HG02798 (cell line): Measurements from ENCODE around the gene PRKAG1.
A peak's percentile ranks its signal among the peaks of the same experiment; 100 is the strongest.

Experiments used
- ATAC-seq: cut with Tn5 transposase; IDR thresholded peaks from one replicate; pipeline ENCODE4 v1.9.1; 2021; ENCODE audit warnings: mild to moderate bottlenecking; ENCODE audit not compliant: unreplicated experiment, poor library complexity

The PRKAG1 gene

DNA sequence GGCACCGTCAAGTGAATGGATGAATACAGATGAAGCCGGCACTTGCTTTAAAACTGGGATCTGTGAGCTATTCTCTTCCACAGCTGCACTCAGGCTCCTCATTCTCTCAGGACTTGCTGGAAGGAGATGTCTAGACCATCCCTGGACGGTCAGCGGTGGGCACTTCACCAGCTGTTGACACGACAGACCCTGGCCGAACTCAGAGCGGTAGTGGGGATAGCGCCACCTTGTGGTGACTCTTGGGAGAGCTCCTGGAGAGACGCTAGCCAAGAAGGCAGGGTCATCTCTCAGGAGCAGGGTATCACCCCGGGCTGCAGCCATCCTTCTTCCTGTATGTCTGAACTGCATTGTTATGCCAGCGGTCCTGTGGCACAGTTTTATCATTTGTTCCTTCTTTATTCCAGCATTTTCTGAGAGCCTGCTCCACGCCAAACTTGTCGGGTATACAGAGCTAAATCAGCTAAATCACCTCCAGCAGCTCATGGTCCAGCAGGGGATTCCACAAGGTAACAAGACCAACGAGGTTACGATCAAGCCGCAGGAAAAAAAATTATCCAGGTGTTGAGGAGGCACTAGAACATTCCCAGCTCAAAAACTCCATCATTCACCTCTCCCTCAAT lies 30.4 kb downstream of the PRKAG1 start:
- peak; percentile 58 for ATAC-seq

DNA sequence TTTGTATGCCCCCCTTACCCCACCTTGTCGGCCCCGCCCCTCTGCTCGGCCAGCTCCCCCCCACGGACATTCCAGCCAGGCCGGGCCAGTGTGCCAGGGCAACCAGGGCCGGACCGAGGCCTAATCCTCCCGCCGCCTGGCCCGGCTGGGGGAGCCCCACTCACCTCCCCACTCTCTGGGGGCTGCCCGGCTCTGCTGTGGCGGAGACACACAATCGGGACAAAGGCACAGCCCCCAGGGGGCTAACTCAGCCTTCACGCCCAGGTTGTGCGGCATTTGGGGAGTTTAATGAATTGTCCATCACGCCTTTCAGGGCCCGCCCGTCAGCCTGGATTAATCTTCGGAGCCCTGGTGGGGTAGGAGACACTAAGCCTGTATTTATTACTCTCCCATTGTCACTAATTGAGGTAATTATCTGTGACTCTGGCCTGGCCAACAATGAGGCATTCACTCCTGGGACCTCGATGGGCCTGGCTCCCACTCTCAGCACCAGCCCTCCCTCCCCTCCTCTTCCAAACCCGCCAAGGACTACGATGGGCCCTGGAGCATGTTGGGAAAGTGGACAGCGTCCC lies 31.8 kb downstream of the PRKAG1 start:
- ATAC-seq, result no peak

DNA sequence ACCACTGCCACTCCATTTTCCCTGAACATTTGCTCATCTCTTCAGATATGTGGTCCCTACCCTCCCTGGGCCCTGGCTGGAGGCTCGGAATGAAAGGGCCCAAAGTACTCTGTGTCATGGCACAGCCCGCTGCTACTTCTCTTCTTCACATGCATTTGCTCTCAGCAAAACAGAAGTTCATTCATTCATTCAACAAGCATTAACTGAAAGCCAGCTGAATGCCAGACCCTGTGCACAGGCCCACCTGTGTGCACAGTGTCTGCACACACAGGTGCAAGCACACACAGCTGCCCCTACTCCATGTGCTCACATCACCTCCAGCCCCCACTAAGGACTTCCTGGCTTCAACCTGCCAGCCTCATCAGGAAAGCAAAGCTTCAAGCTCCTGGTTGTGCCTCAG lies 32.7 kb downstream of the PRKAG1 start:
- ATAC-seq, result no peak

DNA sequence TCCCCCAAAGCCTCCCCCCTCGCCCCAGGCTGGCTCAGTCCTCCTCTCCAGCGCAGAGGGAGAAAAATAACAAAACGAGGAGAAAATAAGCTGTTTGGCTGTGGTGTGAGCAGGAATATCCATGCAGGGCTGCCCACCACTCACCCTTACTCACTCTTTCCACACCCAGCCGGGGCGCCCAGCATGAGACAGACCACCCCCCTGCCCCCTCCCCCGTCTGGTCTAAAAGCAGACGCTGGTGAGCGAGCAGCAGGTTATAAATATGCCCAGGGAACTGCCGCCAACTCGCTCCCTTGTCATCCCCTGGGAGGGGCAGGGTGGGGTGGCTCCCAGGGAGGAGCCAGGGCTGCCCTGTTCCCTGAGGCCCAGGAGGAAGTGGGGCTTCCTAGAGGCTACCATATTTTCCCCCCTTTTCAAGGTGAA lies 33.1 kb downstream of the PRKAG1 start:
- ATAC-seq, result no peak

DNA sequence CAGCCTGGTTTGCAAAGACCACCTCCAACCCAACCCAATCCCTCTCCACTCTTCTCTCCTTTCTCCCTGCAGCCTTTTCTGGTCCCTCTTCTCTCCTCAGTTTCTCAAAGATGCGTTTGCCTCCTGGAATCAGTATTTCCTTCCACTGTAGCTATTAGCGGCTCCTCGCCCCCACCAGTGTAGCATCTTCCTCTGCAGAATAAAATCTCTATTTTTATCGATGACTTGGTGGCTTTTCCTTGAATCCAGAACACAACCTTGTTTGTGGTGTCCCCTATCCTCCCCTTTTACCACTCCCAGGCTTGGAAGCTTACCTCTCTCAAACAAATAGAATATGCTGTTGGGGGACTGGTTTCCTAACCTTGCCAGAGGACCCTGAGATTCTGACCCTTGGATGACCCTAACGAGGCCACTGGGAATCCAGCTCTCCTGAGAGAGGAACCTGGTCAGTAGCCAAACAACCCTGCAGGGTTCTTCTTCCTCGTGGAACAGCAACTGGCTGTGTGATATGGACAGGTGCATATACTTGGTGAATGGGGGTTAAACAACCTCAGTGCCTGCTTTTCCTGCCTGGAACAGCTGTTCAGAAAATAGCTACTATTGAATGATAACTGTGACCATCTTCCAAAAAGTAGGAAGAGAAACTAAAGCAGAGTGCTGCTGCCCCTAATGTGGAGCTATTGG lies 36.0 kb downstream of the PRKAG1 start:
- ATAC-seq, result no peak

DNA sequence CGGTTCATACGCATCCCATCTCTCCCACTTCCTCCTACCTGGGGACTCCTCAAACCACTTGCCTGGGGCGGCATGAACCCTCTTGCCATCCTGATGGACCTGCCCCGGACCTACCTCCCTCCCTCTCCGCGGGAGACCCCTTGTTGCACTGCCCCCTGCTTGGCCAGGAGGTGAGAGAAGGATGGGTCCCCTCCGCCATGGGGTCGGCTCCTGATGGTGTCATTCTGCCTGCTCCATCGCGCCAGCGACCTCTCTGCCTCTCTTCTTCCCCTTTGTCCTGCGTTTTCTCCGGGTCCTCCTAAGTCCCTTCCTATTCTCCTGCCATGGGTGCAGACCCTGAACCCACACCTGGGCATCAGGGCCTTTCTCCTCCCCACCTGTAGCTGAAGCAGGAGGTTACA lies 36.8 kb downstream of the PRKAG1 start:
- ATAC-seq, result no peak

DNA sequence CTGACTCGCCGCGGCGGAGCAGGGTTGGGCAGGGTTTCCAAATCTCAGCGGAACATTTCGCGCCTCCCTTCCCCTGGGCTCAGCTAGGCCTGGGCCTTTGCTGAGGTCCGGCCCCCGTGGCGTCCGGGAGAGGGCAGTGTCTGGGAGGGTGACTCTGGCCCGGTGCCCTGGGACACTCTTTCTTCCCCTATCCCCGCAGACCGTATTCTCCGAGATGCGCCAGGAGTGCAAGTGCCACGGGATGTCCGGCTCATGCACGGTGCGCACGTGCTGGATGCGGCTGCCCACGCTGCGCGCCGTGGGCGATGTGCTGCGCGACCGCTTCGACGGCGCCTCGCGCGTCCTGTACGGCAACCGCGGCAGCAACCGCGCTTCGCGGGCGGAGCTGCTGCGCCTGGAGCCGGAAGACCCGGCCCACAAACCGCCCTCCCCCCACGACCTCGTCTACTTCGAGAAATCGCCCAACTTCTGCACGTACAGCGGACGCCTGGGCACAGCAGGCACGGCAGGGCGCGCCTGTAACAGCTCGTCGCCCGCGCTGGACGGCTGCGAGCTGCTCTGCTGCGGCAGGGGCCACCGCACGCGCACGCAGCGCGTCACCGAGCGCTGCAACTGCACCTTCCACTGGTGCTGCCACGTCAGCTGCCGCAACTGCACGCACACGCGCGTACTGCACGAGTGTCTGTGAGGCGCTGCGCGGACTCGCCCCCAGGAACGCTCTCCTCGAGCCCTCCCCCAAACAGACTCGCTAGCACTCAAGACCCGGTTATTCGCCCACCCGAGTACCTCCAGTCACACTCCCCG lies 37.4 kb downstream of the PRKAG1 start:
- ATAC-seq, result no peak

DNA sequence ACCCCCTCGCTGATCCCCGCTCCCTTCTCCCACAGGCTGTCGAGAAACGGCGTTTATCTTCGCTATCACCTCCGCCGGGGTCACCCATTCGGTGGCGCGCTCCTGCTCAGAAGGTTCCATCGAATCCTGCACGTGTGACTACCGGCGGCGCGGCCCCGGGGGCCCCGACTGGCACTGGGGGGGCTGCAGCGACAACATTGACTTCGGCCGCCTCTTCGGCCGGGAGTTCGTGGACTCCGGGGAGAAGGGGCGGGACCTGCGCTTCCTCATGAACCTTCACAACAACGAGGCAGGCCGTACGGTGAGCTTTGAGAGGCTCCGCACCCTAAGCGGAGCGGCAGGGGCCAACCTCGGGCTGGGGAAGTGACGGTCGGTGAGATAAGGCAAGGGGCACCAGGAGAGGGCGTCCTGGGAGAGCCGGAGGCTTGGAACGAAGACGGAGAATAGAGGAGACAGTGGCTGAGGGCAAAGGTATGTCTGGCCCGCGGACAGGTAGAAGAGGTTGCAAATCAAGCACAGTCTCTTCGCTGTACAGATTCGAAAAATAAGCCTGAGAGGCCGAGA lies 38.1 kb downstream of the PRKAG1 start:
- no peak for ATAC-seq

DNA sequence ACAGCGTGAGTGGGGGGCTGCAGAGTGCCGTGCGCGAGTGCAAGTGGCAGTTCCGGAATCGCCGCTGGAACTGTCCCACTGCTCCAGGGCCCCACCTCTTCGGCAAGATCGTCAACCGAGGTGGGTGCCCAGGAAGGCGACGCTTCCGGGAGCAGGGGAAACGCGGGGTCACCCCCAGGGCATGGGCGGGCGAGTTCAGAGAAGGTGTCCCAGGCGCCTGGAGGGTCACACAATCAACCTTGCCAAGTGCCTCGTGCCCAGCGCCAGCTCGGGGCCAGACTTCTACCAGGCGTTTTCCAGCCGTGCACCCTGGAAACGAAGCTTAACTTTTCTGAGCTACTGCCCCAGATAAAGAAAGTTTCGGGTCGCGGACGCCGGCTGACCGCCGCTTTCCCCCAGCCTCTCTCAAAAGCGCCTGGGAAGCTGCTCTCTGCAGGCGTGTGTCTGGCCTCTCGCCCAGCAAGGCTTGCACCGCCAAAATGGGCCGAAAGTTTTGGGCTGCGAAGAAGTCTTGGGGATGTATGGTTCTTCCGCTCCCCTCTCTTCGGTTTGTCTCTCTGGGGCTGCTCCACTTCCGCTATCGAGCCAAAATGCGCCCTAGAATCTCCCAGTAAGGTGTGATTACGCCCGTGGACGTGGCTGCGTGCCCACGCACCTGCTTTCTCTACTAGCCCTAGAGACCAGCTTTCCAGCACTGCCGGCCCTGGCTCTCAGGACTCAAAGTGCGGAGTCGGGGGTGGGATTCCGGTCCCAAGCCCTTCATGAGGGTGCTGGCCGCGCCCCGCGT lies 38.8 kb downstream of the PRKAG1 start:
- ATAC-seq, result no peak

DNA sequence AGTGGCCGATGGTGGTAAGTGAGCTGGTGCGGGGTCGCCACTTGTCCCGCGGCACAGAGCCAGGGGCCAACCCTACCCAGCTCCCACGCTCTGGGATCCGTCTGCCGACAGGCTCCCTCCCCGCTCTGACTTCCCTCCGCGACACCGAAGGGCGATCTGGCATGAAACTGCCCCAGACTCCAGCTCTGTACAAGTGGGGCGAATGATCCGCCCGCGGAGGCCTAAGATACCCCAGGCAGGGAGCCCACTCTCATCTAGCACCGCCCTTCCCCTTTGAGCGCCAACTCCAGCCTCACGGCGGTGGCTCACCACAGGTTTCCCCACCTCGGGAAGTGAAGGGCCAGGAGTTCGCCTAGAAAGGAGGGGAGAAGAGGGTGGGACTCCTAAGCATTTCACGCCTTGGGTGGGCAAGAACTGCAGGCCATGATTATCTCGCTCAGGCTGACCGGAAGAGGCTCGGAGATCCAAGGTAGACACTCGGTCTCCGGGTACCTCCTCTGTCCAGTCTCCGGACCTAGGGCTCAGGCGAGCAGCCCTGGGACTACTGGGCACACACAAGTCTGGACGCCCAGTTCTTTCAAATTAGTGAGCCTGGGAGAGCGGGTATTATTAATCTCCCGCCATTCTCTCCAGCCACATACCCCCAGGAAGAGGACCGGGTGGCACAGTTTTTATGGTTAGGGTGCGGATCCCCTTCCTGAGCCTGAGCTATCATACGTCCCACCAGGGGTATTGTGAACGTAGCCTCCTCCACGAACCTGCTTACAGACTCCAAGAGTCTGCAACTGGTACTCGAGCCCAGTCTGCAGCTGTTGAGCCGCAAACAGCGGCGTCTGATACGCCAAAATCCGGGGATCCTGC lies 39.6 kb downstream of the PRKAG1 start:
- no peak for ATAC-seq

DNA sequence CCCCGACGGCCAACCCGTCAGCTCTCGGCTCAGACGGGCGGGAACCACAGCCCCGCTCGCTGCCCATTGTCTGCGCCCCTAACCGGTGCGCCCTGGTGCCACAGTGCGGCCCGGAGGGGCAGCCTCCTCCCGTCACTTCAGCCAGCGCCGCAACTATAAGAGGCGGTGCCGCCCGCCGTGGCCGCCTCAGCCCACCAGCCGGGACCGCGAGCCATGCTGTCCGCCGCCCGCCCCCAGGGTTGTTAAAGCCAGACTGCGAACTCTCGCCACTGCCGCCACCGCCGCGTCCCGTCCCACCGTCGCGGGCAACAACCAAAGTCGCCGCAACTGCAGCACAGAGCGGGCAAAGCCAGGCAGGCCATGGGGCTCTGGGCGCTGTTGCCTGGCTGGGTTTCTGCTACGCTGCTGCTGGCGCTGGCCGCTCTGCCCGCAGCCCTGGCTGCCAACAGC lies 40.3 kb downstream of the PRKAG1 start, which contains the start of gene WNT1:
WNT1 (plus strand) TSS at position 32 of the 450 bp plus-strand sequence; CDS start at position 361, 329 bp downstream.
- ATAC-seq, result no peak

DNA sequence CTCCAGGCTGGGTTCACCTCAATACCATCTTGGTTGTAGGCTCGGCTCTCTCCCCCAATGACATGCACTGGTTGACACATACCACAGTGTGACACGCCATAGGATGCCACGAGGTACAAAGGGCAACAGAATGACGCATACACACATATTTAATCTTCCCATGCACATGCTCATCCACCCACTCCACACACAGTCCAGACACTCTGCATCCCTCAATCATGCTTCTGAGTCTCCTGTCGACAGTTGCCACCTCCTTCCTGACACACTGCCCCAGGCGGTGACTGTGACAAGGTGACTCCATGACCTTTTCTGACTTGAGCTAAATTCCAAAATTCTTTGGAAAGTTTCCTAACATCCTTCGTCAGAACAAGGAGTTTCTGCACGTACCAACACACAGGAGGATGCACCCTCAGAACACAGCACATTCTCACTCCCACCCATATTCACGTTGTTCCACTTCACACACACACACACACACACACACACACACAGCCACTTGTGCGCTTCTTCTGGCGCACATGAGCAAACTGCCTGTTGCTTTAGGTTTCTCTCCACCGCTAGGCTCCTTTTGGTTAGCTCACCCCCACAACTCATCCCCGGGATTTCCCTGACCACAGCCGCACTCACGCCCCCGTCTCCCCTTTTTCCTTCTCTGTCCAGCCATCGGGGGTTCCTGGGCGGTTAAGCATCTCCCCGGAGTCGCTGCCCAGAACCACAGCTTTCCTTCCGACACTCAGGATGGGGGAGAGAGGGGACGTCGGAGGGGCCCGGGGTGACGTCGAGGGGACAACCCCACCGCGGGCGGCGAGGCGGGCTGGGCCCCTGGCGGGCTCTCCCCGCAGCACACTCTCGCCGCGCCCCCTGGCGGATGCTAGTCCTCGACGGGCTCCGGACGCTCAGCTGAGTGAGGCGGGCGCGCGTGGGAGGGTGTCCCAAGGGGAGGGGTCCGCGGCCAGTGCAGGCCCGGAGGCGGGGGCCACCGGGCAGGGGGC lies 41.0 kb downstream of the PRKAG1 start:
- peak; percentile 59 for ATAC-seq

DNA sequence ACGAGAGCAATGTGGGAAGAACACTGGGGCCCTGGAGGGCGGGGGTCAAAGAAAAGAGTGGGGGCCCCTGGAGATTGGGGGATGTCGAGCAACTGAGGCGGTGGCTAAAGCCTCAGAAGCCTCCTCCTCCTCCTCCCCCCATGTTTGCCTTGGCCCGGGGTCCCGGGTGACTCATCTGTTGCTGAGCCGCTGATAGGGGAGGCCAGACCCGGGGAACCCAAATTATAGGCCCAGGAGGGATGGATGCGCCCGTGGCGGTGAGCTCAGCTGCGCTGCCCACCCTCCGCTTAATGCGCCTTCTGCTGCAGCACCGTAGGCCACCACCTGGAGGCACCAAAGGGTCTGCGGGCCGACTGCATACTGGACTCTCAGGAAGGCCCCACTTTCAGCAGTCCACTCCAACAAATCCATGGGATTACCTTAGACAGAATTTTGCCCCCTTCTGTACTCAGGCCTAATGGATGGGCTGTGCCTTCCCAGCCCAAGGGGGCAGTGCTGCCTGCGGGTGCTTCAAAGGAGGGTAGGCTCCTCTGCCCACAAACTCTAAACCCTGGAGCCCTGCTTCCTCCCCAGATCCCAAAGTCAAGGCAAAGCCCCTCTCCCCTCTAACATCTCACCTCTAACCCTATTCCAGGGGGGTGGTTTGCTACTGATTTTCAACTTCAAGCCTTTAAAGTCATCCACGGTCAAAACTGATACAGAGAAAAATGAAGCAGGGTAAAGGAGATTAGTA lies 44.5 kb downstream of the PRKAG1 start:
- no peak for ATAC-seq

DNA sequence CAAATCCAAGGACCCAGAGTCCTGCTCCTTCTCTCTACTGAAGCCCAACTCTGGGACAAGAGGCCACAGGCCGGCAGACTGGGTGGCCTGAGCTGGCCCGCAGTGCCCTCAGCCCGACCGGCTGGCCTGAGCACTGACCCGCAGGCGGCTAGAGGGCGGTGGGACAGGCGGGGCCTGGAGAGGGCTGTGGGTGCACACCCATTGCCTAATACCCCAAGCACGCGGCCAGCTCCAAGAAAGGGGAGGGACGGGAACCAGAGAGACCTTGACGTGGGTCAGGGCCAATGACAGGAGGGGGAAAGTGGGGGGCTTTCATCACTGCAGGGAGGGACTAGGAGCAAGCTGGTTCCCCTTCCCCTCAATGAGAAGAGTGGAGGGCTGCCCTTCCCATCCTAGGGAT lies 45.0 kb downstream of the PRKAG1 start:
- ATAC-seq, result no peak

DNA sequence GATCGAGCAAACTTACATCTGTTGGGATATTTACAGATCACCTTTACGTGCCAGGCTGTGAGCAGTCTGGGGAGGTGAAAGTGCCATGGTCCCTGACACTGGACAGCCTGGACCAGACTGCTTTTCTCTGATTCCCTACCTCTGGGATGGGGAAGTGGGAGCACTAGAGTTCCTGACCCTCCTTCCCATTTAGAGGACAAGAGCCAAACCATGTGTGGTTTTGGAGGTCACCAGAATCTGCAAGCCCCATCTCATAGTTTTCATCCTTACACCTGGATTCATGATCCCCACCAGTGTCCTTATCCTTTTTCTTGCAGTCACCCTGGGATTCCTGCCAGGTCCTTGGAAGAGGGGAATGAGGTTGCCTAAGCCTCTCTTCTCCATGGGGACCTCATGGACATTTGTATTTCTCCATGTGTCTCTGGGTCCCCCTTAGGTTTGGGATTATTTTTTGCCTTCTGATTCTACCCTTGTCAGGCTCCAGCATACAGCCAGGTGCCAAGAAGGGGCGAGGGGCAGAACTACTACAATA lies 45.6 kb downstream of the PRKAG1 start:
- ATAC-seq, result no peak

DNA sequence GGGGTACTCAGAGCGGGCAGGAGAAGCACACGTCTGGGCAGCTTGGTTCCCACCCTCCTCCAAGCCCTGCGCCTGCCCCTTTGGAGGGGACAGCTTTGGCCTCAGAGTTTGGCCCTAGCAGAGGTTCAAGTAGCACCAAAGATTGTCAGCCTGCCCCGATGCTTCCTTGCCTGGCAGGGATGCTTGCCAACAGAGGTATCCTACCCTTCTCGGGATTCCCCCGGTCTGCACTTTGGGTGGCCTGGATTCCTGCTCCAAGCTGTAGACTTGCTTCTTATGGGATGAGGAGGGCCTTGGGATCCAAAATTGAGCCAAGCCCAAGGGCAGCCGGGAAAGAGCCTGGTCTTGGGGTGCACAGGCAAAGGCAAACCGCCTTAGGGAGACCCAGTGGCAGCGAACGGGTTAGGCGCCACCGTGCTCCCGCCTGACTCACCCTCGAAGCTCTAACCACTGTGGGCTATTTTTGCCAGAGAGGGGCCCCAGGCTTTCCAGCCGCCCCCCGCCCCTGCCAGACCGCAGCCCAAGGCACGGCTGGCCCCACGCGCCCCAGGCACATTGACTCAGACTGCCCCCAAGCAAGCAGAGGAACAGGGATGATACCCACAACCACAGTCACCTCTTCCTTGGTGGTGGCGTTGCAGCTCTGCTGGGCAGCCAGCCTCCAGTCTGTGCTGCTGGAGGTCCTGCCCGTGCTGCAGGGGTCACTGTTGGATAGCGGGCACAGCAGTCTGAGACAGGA lies 46.2 kb downstream of the PRKAG1 start:
- no peak for ATAC-seq
